PC-9 (cell line): ENCODE results near the gene CDK17. TPM values are rescaled to one million over a fixed set of nuclear protein-coding genes. Genes with fewer than 3 reads are reported as not detected.
"Not testable (repeated sequence)": the region's sequence is repeated elsewhere in the genome, so short reads cannot be mapped to it uniquely, and the experiment has no call there.

Experiments used
- BruUV-seq: library from RNA; stranded (reverse); fragments of 400-500 nt; replicated peaks from 2 replicates; lab custom pipeline; 2021; lab: Mats Ljungman, UMichigan
- CTCF ChIA-PET: fragments of 300-600 bp; sonication (Branson Sonifier 250); formaldehyde crosslinking; loops from one replicate; lab custom pipeline; 2022; ENCODE audit warnings: antibody characterized with exemption; lab: Charles Lee
- POLR2A ChIA-PET: fragments of 300-600 bp; sonication (Branson Sonifier 250); formaldehyde crosslinking; loops from one replicate; lab custom pipeline; 2022; ENCODE audit warnings: antibody characterized with exemption; ENCODE audit not compliant: unreplicated experiment; lab: Charles Lee
- DNase-seq, 2 experiments: peaks; one replicate each; pipeline versions ENCODE4 v3.0.0 to v3.0.0-alpha.2; 2015 to 2022; ENCODE audit warnings: mixed read lengths in 1 of 2
- H2AFZ ChIP-seq: fragments of 200-600 bp; sonication (generic); 2 replicates; pipeline ENCODE4 v1.8.1; 2017; ENCODE audit warnings: antibody characterized with exemption
- H3F3A ChIP-seq: fragments of 200-600 bp; sonication (generic); 2 replicates; pipeline ENCODE4 v1.8.1; 2017; ENCODE audit warnings: antibody characterized with exemption, mild to moderate bottlenecking, low read depth; ENCODE audit not compliant: insufficient read depth
- H3K27ac ChIP-seq: fragments of 200-600 bp; sonication (generic); 2 replicates; pipeline ENCODE4 v1.6.1; 2016; ENCODE audit warnings: mixed run types
- H3K27me3 ChIP-seq: fragments of 200-600 bp; sonication (generic); 2 replicates; pipeline ENCODE4 v1.6.1; 2016; ENCODE audit warnings: low read depth, mixed run types; ENCODE audit not compliant: insufficient read depth
- H3K36me3 ChIP-seq: fragments of 200-600 bp; sonication (generic); 2 replicates; pipeline ENCODE4 v1.6.1; 2016; ENCODE audit warnings: low read depth, mixed run types
- H3K4me1 ChIP-seq: fragments of 200-600 bp; sonication (generic); replicated peaks from 2 replicates; pipeline ENCODE4 v1.6.1; 2016; ENCODE audit warnings: mixed run types; ENCODE audit not compliant: insufficient read depth
- H3K4me2 ChIP-seq: fragments of 200-600 bp; sonication (generic); 2 replicates; pipeline ENCODE4 v1.6.1; 2017; ENCODE audit warnings: mixed run types
- H3K4me3 ChIP-seq: fragments of 200-600 bp; sonication (generic); 2 replicates; pipeline ENCODE4 v1.6.1; 2016; ENCODE audit warnings: mixed run types
- H3K79me2 ChIP-seq: fragments of 200-600 bp; sonication (generic); 2 replicates; pipeline ENCODE4 v1.6.1; 2017; ENCODE audit warnings: low read depth, mixed run types
- H3K9me2 ChIP-seq: fragments of 200-600 bp; sonication (generic); 2 replicates; pipeline ENCODE4 v1.8.1; 2017; ENCODE audit warnings: mild to moderate bottlenecking; ENCODE audit not compliant: insufficient read depth
- H3K9me3 ChIP-seq: fragments of 200-600 bp; sonication (generic); 2 replicates; pipeline ENCODE4 v1.8.1; 2016; ENCODE audit warnings: low read depth; ENCODE audit not compliant: insufficient read depth
- H4K20me1 ChIP-seq: fragments of 200-600 bp; sonication (generic); 2 replicates; pipeline ENCODE4 v1.8.1; 2017; ENCODE audit not compliant: insufficient read depth
- EZH2 ChIP-seq: fragments of 200-600 bp; sonication (generic); IDR thresholded peaks from 2 replicates; pipeline ENCODE4 v1.8.0; 2017; ENCODE audit warnings: antibody characterized with exemption, low read depth
- intact Hi-C: fragments of 100-400 bp; cut with micrococcal nuclease; formaldehyde crosslinking; loops from one replicate; pipeline ENCODE4 v1.10.0; 2022; ENCODE audit not compliant: unreplicated experiment
- total RNA-seq: library from RNA; stranded (reverse); gene quantifications from 2 replicates; pipeline ENCODE4 v1.2.3, GENCODE V29; 2021
- TF ChIP-seq, protein P1 (sequence below): fragments of 200-600 bp; sonication (generic); conservative IDR thresholded peaks from 2 replicates; pipeline ENCODE4 v1.6.1; 2017; ENCODE audit warnings: mixed run types, antibody characterized with exemption, mild to moderate bottlenecking, moderate library complexity

Gene CDK17
- total RNA-seq, 1 experiment from 2014 or later: 29.0 TPM

DNA sequence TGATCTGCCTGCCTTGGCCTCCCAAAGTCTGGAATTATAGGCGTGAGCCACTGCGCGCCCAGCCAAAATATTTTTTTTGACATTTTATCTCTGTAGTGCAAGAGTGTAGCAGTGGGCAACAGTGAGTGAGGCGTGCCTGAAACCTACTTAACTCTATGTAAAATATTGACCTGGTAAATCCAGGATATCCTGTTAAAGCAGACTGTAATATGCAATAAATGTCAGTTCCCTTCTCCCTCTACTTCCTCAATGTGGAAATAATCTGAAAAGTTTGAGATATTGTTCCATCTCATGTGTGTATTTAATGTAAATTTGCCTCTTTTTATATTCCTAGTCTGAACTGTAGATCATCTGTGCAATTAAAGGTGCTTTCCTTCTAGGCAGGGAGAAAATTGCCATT, 9.5 kb upstream of the CDK17 start:
- ChIA-PET POLR2A (interaction anchor here (0.6 to 0.7 kb wide), 2 partner anchors 9 to 39 kb away, joined by 3 to 7 read pairs; no protein-coding TSS in a partner anchor), CTCF (no interaction called here)
- H3K9me3 ChIP-seq: no peaks in the 10 kb centered on the region
- H3K27ac ChIP-seq: no peak overlapping the region
- no peaks in the 10 kb centered on the region for H4K20me1 ChIP-seq
- no peaks in the 10 kb centered on the region for H3K79me2 ChIP-seq
- H3K36me3 ChIP-seq: no peaks in the 10 kb centered on the region
- H3K4me3 ChIP-seq: no peak overlapping the region
- no peak for TF ChIP-seq EZH2
- TF ChIP-seq, protein P1, sequence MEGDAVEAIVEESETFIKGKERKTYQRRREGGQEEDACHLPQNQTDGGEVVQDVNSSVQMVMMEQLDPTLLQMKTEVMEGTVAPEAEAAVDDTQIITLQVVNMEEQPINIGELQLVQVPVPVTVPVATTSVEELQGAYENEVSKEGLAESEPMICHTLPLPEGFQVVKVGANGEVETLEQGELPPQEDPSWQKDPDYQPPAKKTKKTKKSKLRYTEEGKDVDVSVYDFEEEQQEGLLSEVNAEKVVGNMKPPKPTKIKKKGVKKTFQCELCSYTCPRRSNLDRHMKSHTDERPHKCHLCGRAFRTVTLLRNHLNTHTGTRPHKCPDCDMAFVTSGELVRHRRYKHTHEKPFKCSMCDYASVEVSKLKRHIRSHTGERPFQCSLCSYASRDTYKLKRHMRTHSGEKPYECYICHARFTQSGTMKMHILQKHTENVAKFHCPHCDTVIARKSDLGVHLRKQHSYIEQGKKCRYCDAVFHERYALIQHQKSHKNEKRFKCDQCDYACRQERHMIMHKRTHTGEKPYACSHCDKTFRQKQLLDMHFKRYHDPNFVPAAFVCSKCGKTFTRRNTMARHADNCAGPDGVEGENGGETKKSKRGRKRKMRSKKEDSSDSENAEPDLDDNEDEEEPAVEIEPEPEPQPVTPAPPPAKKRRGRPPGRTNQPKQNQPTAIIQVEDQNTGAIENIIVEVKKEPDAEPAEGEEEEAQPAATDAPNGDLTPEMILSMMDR: no peak
- no TSS peak for BruUV-seq
- H3K27me3 ChIP-seq: no peaks in the 10 kb centered on the region
- no peak for DNase-seq
- H3F3A ChIP-seq: peaks cover 4% of the 10 kb centered on the region; the same call in 1 of the 2 replicates
- no peak overlapping the region for H3K4me2 ChIP-seq
- H3K4me1 ChIP-seq: peaks cover 8% of the 10 kb centered on the region
- H3K9me2 ChIP-seq: no peaks in the 10 kb centered on the region
- H2AFZ ChIP-seq: no peak overlapping the region
- intact Hi-C loops: no loop called here

DNA sequence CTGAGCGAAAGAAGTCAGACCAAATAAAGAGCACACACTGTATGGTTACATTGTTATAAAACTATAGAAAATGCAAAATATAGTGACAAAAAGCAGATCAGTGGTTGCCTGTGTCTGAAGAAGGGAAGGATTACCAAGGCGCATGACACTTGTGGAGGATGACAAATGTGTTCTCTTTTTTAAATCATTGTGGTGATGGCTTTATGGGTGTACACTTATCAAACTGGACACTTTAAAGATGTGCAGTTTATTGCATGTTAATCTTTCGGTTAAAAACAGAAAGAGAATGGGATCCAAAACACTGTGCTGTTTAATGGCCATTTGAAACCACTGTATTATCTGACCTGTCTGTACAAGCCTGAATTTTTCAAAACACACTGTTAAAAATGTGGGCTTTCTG, 8.8 kb upstream of the CDK17 start:
- Histone ChIP-seq H3K27ac (no peak overlapping the region), H3K4me3 (no peak overlapping the region), H3K4me2 (no peak overlapping the region), H4K20me1 (no peaks in the 10 kb centered on the region), H3F3A (no peaks in the 10 kb centered on the region), H3K4me1 (peaks cover 8% of the 10 kb centered on the region), H3K36me3 (no peaks in the 10 kb centered on the region), H3K9me3 (no peaks in the 10 kb centered on the region), H3K27me3 (no peaks in the 10 kb centered on the region), H3K9me2 (no peaks in the 10 kb centered on the region), H3K79me2 (no peaks in the 10 kb centered on the region), H2AFZ (no peak overlapping the region)
- ChIA-PET POLR2A (no interaction called here), CTCF (no interaction called here)
- no peak for DNase-seq
- intact Hi-C loops: no loop called here
- no peak for TF ChIP-seq EZH2
- TF ChIP-seq, protein P1: no peak
- no TSS peak for BruUV-seq

- H3K9me2 ChIP-seq, H2AFZ ChIP-seq, H3K27ac ChIP-seq, H3K4me2 ChIP-seq, CTCF ChIA-PET, DNase-seq, H3F3A ChIP-seq, H3K9me3 ChIP-seq, POLR2A ChIA-PET, H3K27me3 ChIP-seq, H3K79me2 ChIP-seq, H3K4me3 ChIP-seq, intact Hi-C loops, H3K36me3 ChIP-seq, BruUV-seq, H4K20me1 ChIP-seq: not testable (repeated sequence)
- peaks cover 12% of the 10 kb centered on the region for H3K4me1 ChIP-seq
Observed at GRCh38 chr12:96407429-96408097, 7.3 kb upstream of the CDK17 start.
